Hepatocyte (in vitro differentiated cells): ENCODE measurements around the gene AMPH.

Source experiments
- CTCF ChIP-seq: fragments of 200-600 bp; sonication (generic); IDR thresholded peaks from 2 replicates; pipeline ENCODE4 v1.5.1; 2016; ENCODE audit warnings: antibody characterized with exemption, mild to moderate bottlenecking; ENCODE audit not compliant: poor library complexity
- EZH2phosphoT487 ChIP-seq: fragments of 200-600 bp; sonication (generic); IDR thresholded peaks from one replicate; pipeline ENCODE4 v1.6.1; 2018; ENCODE audit warnings: antibody characterized with exemption, mild to moderate bottlenecking, low read depth, moderate library complexity; ENCODE audit not compliant: unreplicated experiment, severe bottlenecking

- TF ChIP-seq EZH2phosphoT487 (no peak), CTCF (no peak)
These were observed 1.2 kb upstream of the AMPH start for GRCh38 chr7:38632411-38632810.
